GM19468 (cell line): ENCODE data around the gene ADAMTS14.
"Not testable (repeated sequence)": the region's sequence is repeated elsewhere in the genome, so short reads cannot be mapped to it uniquely, and the experiment has no call there.

Experiments
- ATAC-seq: cut with Tn5 transposase; IDR thresholded peaks from one replicate; pipeline ENCODE4 v1.9.1; 2021; ENCODE audit warnings: mild to moderate bottlenecking, moderate library complexity, moderate number of reproducible peaks; ENCODE audit not compliant: unreplicated experiment; ENCODE audit errors: extremely low read depth

The ADAMTS14 gene

GRCh38 chr10:70672165-70673042 is at the start of gene ADAMTS14:
Gene ADAMTS14 (plus strand): TSS chr10:70672506. CDS start chr10:70672803, 297 bp downstream.
- ATAC-seq: no peak

DNA sequence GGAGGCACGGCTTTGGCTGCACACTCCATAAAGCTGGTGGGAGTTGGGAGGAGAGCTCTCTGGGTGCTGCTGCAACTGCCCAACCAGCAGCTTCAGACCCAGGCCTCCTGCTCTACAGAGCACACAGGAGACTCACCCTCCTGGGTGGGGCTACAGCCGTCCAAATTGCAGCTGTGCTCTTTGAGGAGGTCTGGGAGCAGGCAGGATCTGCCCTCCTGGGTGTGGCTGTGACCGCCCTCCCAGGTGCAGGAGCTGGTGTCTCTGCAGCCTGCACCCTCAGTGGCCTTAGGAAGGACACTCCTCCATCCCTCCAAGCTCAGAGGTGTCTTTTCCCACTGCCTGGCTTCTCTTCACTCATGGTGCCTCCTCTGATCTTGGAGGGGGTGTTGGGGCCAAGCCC is 49.8 kb upstream of the ADAMTS14 start:
- no peak for ATAC-seq

DNA sequence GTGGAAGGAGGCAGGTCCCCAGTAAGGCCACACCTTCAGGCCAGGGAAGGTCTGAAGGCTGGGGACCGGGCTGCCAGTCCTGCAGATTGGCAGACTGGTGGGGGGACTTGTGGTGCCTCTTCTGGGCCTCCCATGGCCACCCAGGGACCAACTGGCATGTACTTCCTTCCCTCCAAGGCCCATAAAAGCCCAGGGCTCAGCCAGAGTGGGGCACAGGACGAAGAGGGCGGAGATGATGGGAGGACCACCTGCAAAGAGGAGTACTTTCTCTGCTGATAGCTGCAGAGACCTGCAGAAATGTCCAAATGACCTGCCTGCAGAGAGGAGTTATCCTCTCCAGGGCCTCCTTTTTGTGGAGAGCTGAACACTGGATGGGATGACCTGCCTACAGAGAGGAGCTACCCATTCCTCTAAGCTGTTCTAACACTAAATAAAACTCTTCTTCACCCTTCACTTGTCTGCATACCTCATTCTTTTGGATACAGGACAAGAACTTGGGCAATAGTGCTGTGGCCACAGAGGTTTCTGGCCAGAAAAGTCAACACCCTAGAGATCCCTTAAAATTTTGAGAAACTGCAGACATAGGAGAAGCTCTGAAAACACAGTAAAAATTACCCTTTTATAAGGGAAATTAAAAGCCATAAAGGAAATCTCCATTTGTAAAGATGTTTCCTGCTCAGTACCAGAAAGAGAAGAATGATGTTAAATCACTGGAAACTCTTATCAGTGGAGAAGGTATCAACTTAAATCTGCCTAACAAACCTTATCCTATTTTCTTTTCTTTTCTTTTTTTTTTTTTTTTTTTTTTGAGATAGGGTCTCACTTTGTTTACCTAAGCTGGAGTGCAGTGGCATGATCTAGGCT is 49.1 kb upstream of the ADAMTS14 start:
- no peak for ATAC-seq

DNA sequence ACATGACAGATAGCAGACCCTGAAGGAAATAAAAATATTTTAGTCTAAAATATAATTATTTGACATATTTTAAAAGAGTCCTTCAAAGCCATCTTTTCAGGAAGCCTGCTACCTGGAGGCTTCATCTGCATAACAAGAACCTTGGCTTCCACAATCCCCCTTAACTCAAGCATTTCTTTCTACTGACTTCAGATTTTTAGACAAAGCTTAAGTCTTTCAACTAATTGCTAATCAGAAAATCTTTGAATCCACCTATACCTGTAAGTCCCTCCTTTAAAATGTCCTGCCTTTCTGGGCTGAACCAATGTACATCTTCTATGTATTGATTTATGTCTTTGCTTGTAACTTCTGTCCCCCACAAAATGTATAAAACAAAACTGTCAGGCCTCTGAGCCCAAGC is 46.2 kb upstream of the ADAMTS14 start:
- ATAC-seq: no peak

- no peak for ATAC-seq
Observed at GRCh38 chr10:70629338-70629737, 43.0 kb upstream of the ADAMTS14 start.

GRCh38 chr10:70631735-70632134 is 40.6 kb upstream of the ADAMTS14 start:
- ATAC-seq: not testable (repeated sequence)

GRCh38 chr10:70634011-70634410 is 38.3 kb upstream of the ADAMTS14 start:
- ATAC-seq: no peak

DNA sequence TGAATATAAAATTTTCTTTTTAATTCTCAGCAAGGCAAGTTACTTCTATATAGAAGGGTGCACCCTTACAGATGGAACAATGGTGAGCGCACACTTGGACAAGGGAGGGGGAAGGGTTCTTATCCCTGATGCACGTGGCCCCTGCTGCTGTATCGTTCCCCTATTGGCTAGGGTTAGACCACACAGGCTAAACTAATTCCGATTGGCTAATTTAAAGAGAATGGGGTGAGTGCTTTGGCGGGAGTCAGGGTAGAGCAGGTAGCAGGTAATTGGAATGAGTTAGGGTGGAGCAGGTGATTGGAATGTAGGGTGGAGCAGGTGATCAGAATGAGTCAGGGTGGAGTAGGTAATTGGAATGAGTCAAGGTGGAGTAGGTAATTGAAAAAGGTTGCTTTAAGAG is 37.8 kb upstream of the ADAMTS14 start:
- not testable (repeated sequence) for ATAC-seq

DNA sequence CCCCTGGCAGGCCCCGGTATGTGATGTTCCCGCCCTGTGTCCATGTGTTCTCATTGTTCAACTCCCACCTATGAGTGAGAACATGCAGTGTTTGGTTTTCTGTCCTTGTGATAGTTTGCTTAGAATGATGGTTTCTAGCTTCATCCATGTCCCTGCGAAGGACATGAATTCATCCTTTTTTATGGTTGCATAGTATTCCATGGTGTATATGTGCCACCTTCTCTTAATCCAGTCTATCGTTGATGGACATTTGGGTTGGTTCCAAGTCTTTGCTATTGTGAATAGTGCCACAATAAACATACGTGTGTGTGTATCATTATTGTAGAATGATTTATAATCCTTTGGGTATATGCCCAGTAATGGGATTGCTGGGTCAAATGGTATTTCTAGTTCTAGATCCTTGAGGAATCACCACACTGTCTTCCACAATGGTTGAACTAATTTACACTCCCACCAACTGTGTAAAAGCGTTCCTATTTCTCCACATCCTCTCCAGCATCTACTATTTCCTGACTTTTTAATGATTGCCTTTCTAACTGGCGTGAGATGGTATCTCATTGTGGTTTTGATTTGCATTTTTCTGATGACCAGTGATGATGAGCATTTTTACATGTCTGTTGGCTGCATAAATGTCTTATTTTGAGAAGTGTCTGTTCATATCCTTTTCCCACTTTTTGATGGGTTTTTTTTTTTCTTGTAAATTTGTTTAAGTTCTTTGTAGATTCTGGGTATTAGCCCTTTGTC is 32.5 kb upstream of the ADAMTS14 start:
- ATAC-seq: not testable (repeated sequence)

DNA sequence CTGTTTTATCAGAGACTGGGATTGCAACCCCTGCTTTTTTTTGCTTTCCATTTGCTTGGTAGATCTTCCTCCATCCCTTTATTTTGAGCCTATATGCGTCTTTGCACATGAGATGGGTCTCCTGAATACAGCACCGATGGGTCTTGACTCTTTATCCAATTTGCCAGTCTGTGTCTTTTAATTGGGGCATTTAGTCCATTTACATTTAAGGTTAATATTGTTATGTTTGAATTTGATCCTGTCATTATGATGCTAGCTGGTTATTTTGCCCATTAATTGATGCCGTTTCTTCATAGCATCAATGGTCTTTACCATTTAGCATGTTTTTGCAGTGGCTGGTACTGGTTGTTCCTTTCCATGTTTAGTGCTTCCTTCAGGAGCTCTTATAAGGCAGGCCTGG is 29.0 kb upstream of the ADAMTS14 start:
- ATAC-seq: not testable (repeated sequence)

GRCh38 chr10:70644959-70645358 is 27.3 kb upstream of the ADAMTS14 start:
- ATAC-seq: not testable (repeated sequence)

DNA sequence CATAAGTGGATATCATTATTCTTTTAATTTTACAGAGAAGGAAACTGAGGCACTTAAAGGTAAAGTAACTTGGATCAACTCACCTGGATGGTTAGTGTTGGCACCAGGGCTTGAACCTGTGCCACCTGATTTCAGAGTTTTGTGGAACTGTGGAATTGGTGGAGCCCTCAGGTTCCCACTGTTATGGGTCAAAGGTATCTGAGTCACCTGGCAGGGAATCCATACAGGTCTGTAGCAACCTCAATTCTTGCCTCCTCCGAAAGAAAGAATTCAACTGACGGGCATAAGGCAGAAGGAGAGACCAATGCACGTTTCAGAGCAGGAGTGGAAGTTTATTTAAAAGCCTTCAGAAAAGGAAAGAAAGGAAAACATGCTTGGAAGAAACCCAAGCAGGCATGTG is 25.2 kb upstream of the ADAMTS14 start:
- no peak for ATAC-seq

DNA sequence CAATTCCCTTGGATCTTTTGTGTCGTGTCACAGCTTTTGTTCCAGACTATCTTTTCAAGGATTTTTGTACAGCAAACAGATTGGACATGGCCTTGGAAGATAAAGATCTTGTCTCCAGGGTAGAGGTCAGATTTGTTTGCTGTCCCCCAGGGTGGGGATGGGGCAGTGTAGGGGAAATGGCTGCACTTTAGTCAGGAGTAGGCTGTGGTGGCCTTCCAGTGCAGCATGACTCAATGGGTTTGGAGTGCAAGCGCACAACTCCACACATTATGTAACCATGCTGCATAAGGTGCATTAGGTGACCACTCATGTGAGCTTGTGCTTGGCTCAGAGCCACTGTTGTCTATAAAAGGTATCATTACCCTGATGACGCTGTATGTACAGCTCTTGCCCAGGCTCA is 23.9 kb upstream of the ADAMTS14 start:
- ATAC-seq: no peak

DNA sequence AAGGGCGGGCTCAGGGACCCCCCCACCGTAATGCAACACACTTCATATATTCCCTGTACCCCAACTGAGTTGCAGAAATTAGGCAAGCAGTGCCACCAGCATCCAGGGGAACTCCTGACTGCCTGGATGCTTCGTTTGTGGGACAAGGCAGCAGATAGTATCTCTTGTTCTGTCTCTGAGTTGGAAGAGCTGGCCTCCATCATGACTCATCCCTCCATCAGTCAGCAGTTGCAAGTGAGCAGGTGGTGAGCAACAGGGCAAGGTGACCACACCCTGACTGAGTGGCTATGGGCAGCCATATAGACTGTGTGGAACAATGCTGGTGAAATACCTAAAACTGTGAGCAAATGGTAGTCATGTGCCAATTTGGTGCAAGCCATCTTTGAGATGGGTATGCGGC is 22.8 kb upstream of the ADAMTS14 start:
- no peak for ATAC-seq

GRCh38 chr10:70650104-70650503 is 22.2 kb upstream of the ADAMTS14 start:
- ATAC-seq: no peak

DNA sequence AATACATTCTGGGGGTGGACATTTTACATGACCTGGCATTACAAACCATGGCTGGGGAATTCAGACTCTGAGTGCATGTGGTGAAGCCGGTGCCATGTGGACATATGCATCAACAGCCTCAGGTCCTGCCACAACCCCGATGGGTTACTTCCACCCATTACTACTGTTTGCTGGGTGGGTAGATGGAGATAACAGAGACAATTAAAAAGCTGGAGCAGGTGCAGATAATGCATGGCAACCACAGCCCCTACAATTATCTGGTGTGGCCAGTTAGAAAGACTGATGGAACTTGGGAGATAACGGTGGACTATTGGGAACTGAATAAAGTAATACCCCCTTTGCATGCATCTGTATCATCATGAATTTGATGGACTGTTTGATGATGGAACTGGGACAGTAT is 21.6 kb upstream of the ADAMTS14 start:
- no peak for ATAC-seq

GRCh38 chr10:70651661-70652060 is 20.6 kb upstream of the ADAMTS14 start:
- no peak for ATAC-seq

DNA sequence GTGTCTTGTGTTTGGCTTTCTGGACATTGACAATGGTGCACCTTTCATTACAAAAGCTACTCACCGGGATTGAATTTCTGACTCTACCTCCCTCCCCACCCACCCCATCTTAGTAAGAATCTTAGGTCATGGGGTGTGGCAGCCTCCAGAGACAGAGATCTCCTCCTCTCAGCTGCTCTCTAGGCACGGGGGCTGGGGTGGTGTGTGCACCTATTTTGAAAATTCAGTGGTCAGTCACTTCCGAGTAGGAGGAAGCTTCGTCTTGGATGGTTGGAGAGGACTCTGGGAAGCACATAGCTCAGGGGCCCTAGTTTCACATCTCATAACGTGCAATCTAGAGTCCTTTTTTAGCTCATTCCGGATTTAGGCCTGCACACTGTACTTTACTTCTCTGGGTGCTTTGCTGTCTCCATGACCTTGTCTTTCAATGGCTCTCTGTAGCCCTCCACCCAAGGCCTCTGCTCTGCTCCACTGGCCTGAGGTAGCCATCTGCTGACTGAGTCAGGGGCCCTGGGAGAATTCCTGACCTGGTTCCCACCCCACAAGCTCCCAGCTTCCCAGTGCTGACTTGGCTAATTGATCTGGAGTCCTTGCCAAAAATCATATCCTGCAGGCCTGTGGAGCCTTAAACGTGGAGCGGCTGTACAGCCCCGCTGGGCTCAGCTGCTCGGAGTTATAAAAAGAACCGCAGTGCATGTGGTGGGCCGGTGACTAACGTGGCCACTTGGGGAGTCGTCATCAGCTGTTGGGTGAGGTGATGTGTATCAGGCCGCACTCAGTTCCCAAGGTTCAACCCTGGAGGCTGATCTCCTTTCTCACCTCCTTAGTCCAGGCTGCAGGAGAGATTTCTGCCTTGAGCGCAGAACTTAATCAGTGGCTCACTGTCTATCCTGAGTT is 19.3 kb upstream of the ADAMTS14 start:
- no peak for ATAC-seq

DNA sequence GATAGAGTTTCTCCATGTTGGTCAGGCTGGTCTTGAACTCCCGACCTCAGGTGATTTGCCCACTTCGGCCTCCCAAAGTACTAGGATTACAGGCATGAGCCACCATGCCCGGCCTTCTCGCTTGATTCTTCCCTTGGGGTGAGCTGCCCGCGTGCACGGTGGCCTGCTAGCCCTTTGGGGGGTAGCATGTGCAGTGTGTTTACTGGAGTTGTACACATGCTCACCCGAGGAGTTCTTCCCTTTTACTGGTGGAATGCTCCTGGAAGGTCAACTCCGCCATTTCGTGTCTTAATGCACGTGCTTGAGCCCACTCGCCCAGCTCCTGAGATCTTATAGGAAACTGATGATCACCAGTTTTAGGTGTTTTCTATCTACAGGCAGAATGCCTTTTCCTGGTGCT is 17.0 kb upstream of the ADAMTS14 start:
- no peak for ATAC-seq
